ENCODE results near the gene ZNF555.
A peak's percentile ranks its signal among the peaks of the same experiment; 100 is the strongest.
"Not testable (repeated sequence)": the region's sequence is repeated elsewhere in the genome, so short reads cannot be mapped to it uniquely, and the experiment has no call there.

ZNF555 gene

DNA sequence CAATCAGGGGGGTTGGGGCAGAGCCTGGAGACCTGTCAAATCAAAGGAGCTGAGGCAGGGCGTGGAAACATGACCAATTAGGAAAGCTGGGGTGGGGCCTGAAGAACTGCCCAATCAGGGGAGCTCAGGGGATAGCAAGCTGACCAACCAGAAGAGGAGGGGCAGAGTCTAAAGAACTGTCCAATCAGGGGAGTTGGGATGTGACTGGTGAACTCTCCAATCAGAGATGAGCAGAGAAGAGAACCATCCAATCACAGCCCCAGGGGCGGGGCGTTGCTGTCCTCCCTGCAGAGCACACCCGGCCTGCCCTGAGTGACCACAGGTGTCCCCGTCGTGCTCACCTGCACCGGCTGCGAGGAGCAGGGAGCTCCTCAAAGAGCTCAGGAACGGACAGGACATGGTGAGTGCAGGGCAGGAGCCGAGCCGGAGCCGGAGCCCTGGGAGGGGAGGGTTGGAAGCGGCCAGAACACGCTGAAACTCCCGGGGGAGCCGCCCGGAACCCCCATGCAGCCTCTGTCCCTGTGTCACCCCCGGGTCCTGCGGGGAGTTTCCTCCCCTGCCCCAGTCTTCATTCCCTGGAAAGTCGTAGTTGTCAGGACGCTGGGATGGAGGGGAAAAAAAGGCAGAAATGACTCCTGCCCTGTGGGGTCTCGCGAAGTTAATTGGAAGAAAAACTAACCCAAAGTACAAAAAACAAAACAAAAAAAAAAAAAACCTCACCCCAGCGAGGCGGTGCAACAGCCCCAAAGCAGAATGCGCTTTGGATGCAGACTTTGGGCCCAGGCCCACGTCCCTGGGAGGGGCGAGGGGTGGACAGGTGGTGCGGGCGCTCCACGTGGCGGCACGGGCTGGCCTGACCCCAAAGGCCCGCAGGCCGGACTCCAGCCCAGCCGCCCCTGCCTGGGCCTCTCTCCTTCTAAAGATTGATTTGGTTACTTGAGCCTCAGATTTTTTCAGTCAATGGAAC, 26.0 kb downstream of the ZNF555 start, which contains the start of gene ZNF556:
TSS of gene ZNF556 (plus strand) at position 311 of the 967 bp plus-strand sequence. CDS start at position 398, 87 bp downstream.
- no peak for DNase-seq (ENCODE audit: low read depth)

DNA sequence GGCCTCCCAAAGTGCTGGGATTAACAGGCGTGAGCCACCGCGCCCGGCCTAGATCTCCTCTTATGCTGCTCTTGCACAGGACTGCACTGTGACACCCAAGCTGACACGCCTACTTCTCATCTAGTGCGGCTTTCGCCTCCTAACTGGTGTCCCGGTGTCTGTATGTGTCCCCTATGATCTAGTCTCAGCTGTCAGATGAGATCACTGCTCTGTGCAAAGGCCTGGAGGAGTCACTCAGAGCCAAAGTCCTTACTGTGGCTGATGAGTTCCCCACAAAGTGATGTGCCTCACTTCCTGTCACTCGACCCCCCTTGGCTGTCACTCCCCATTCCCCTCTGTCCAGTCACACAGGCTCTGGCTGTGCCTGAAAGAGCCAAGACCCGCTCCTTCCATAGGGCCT, 28.3 kb downstream of the ZNF555 start:
- DNase-seq (ENCODE audit: low read depth), result no peak

DNA sequence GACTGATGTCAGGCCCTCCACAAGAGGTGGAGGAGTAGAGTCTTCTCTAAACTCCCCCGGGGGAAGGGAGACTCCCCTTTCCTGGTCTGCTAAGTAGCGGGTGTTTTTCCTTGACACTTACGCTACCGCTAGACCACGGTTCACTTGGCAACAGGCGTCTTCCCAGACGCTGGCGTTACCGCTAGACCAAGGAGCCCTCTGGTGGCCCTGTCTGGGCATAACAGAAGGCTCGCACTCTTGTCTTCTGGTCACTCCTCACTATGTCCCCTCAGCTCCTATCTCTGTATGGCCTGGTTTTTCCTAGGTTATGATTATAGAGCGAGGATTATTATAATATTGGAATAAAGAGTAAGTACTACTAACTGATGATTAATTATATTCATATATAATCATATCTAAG, 30.9 kb downstream of the ZNF555 start:
- DNase-seq (ENCODE audit: low read depth), result not testable (repeated sequence)

DNA sequence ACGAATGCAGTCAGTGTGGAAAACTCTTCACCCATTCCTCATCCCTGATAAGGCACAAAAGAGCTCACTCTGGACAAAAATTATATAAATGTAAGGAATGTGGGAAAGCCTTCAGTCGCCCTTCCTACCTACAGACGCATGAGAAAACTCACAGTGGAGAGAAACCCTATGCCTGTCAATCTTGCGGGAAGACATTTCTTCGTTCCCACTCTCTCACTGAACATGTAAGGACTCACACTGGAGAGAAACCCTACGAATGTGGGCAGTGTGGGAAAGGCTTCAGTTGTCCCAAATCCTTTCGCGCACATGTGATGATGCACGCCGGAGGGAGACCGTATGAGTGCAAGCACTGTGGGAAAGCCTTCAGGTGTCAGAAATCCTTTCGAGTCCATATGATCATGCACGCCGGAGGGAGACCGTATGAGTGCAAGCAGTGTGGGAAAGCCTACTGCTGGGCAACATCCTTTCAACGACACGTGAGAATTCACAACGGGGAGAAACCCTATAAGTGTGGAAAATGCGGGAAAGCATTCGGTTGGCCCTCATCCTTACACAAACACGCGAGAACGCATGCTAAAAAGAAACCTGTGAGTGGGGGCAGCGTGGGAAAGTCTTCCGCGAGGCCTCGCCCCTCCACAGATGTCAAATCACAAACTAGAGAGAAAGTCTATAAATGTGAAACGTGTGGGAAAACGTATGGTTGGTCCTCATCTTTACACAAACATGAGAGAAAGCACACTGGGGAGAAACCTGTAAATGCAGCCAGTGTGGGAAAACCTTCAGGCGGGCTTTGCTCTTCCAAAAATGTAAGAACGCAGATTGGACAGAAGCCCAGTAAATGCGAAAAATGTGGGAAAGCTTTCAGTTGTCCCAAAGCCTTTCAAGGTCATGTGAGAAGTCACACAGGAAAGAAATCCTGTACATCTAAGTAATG, 36.4 kb downstream of the ZNF555 start:
- no peak for DNase-seq (ENCODE audit: low read depth)

DNA sequence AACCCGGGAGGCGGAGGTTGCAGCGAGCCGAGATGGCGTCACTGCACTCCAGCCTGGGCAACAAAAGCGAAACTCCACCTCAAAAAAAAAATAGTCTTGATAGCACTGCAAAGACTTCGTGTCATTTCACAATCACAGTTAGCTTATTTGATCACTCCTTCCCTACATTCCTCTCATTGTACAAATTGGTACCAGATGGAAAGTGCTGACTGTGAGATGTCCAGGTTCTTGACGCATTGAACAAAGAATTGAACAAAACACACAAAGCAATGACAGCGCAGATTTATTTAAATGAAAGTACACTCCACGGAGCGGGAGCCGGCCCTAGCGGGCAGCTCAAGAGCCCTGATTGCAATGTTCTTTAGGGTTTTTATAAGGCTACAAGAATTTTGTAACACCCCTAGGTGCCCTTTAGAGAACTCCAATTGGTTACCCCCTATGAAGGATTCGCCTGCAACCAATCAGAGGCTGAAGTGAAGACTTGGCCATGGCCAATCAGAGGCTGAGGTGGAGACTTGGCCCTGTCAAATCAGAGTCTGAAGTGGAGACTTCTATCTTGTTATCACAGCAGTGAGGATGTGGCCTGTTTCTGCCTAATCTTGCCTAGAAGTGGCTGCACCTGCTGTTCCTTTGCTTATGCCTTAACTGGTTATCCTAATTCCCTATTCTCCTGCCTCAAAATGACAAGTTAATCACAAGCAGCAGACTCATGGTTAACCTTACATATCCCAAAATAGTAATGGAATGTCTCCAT, 42.6 kb downstream of the ZNF555 start:
- no peak for DNase-seq (ENCODE audit: low read depth)

DNA sequence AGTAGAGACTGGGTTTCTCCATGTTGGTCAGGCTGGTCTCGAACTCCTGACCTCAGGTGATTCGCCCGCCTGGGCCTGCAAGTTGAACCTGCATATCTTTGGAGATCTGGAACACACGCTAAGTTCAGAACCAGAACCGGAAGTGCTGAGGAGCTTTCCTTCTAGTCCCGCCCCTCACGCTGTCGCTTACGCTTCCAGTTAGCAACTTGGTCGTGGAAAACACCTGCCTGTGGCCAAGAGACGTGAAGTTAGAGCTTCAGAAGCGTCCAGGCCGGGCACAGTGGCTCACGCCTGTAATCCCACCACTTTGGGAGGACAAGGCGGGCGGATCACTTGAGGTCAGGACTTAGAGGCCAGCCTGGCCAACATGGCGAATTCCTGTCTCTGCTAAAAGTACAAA, 44.5 kb downstream of the ZNF555 start:
- no peak for DNase-seq (ENCODE audit: low read depth)

DNA sequence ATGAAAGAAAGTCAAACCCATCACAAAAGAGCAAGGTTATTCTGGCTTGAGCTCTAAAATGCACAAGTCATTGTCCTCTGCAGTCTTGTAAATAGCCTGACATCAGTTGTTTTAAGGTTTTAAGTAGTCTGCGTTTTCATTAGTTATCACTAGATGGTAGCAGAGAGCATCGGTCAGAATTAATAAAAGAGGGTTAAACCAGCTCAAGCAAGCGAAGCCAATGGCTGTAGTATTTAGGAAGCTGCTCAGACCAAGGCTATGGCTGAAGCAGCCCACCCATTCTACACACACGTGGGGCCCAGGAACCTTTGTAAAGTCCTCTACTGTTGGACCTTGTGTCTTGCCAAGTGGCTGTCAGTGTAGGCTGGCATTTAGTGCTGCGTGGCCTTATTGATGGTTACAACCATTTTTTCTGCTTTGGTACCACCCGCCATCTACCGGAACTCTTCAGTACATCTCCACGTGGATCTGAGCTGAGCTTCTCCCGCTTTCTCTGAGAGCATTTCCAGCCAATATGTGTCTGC, 46.2 kb downstream of the ZNF555 start:
- DNase-seq (ENCODE audit: low read depth), result no peak

DNA sequence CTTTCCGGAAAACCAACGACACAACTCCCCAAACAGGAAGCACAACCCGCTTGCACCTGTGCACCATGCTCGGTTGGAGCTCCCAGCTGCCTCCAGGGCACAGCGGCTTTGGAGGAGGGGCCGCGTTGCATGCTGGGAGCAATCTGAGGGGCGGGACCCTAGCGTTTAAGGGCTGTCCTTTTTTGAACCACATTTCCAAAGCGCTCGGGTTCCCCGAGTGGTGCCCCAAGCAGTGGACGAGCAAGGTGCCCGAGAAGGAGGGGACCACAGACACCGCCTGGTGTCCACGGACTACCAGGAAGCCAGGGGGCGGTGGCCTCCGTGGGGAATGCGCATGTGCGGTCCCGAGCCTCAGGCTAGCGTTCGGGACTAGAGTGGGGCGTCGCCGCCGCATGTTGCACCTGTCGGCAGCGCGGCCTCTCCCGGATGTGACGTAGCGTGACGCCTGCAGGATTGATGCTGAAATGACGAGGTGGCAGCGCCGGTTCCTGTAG, 47.5 kb downstream of the ZNF555 start:
- no peak for DNase-seq (ENCODE audit: low read depth)

DNA sequence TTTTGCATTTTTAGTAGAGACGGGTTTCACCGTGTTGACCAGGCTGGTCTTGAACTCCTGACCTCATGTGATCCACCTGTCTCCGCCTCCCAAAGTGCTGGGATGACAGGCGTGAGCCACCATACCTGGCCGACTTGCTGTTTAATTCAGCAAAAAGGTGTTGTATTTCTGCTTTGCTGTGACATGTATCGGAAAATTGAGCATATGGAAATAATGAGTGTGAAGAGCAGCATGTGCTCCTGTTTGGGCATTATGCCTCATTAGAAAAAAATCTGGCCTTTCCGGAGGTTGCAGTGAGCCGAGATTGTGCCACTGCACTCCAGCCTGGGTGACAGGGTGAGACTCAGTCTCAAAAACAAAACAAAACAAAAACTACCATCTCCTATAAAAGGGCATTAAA, 49.3 kb downstream of the ZNF555 start:
- not testable (repeated sequence) for DNase-seq (ENCODE audit: low read depth)

DNA sequence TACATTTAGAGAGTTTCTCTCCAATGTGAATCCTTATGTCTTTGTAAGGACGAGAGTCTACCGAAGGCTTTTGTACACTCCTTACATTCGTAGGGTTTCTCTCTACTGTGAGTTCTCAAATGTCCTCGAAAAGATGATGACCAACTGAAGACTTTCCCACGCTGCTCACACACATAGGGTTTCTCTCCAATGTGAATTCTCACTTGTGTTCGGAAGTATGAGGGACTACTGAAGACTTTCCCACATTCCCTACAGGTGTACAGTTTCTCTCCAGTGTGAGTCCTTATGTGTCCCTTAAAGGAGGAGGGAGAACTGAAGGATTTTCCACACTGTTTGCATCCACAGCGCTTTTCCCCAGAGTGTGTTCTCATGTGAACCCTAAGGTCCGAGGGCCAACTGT, 55.4 kb downstream of the ZNF555 start:
- no peak for DNase-seq (ENCODE audit: low read depth)

DNA sequence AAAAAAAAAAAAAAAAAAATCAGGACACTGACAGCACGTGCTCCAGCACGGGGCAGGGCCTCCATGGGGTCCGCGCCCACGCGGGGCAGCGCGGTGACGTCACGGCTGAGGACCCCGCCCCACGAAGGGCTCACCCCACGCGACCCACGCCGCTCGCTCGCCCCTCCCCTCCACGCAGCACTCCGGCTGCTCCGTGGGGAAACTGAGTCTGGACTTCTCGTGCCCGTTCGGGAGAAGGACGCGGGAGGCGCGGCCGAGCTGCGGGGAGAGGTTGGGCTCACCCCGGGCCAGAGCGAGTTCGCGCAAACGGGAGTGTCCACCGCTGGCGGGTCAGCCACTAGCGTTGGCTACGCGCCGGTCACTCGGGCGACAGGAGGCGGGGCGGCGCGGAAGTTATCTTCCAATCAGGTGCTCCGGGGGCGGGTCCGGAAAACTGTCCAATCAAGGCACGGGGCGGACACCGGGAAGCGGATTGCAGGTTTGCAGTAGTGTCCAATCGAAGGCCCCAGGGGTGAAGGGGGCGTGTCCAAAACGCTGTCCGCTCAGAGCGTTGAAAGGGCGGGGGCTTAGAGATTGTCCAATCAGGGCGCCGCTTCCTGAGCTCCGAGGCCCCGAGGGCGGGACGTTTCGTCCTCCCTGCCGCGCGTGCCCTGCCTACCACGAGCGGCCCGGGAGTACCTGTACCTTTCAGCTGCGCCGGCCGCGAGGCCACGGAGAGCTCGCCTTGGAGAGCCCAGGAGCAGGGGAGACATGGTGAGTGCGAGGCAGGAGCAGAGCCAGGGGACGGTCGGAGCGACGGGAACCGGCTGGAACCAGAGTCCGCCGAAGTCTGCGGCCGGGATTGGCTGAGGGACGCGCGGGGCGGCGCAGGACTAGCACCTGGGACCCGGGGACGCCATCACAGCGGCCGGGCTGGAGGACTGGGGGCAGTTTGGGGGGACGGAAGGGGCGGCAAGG, 59.3 kb downstream of the ZNF555 start, which contains the start of gene ZNF57:
TSS of gene ZNF57 (plus strand) at position 633 of the 957 bp plus-strand sequence. CDS start at position 751, 118 bp downstream.
- peak; percentile 94 for DNase-seq (ENCODE audit: low read depth)

DNA sequence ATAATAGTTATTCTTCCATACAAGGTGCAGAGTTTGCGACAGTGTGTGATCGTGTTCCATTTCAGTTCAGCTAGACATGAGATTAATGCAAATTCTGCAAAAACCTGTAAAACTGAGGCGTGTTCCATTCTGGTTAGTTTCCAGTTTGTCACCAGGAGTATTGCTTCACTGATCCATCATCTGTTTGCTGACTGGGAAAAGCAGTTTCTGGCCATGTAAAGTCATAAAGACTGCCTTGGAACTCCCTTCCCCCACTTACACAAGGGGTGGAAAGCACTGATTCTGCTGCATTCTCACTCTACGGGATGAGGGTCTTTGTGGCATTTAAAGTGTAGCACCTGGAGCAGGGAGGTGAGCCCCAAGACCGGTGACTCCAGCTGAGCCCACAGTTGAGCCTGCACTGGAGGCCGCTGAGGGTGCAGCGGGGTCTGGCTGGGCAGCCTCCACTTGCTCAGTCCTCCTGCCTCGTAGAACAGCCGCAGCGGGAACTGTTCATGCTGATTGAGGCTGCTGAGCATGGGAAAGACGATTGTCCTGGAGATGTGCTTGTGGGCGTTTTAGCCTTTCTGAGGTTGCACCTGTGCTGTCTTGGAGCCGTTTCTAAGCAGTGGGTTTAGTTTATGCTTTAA, 61.4 kb downstream of the ZNF555 start:
- DNase-seq (ENCODE audit: low read depth), result no peak

DNA sequence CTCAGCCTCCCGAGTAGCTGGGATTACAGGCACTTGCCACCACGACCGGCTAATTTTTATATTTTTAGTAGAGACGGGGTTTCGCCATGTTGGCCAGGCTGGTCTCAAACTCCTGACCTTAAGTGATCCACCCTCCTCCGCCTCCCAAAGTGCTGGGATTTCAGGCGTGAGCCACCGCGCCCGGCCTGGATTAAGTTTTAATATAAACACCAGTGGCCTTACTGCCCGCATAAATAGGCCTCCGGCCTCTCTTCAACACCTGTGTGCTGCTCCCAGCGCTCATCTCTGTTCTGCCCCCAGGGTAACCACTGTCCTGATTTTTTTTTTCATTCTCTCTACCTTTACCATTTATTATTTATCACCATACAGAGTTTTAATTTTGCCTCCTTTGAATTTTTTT, 62.1 kb downstream of the ZNF555 start:
- not testable (repeated sequence) for DNase-seq (ENCODE audit: low read depth)

DNA sequence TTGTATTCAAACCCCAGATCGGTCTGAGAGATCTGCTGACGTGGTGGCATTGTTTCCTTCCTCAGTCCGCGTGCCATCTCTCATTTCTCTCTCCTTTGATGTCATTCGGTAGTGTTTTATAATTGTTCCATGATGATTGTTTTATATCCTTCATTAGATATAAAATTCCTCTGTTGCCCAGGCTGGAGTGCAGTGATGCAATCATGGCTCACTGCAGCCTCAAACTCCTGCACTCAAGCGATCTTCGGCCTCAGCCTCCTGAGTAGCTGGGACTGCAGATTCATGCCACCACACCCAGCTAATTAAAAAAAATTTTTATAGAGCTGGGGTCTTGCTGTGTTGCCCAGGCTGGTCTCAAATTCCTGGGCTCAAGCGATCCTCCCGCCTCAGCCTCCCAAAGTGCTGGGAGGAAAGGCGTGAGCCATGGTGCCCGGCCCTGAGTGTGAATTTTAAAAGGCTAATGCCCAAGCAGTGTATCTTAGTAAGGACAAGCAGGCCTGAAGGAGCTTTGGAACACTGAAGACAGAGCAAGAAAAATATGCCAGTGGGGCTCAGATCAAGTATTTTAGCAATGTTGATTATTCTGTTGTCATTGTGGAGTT, 64.7 kb downstream of the ZNF555 start:
- DNase-seq (ENCODE audit: low read depth), result no peak

DNA sequence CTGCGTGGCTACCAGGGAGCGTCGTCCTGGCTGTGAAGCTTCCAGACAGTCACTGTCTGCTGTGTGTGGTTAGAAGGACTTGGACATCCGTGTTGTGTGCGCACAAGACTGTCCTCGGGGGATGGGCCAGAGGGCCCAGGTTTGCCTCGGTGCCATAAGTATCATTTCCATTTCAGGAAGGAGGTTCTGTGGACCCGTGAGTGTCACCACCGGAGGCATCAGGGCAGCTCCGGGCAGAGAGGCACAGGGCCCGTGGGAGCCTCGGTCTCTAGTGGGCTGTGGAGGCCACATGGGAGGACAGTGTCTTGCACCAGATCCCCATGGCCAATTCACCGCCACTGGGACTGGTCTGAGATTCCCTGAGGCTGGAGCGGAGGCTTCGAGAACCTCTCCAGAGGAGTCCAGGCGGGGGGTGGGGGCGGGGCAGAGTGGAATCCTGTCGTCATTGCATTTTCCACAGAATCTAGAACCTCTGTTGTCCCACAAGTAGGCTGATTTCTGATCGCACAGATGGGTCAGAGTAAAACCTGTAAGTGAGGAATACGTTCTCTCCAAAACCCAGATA, 65.4 kb downstream of the ZNF555 start:
- DNase-seq (ENCODE audit: low read depth), result no peak
